Kidney (tissue), 14 donors: ENCODE measurements around the gene PLD2. TPM values are rescaled to one million over a fixed set of nuclear protein-coding genes. Genes with fewer than 3 reads are reported as not detected.

Experiments used
- DNase-seq, 5 donors: peaks; one replicate each; pipeline ENCODE4 v3.0.0-alpha.2; 2013 to 2020
- FAIRE-seq: peaks from 2 replicates; lab custom pipeline; 2012; peaks lifted over from hg19 to GRCh38; lab: Jason Lieb, UNC
- H3K27ac ChIP-seq, 2 donors: one replicate each; pipeline ENCODE4 v1.7.0; 2013; ENCODE audit warnings: low read depth in 2 of 2, low read length in 2 of 2, inconsistent platforms in 1 of 2
- H3K27me3 ChIP-seq: one replicate; pipeline ENCODE4 v1.7.1; 2013; ENCODE audit warnings: low read length, inconsistent platforms; ENCODE audit not compliant: control insufficient read depth, insufficient read depth
- H3K36me3 ChIP-seq, 3 donors: one replicate each; pipeline versions ENCODE4 v1.7.0 to v1.7.1; 2013; ENCODE audit warnings: low read length in 3 of 3, control low read depth in 1 of 3, inconsistent platforms in 1 of 3; ENCODE audit not compliant: insufficient read depth in 3 of 3, control insufficient read depth in 2 of 3
- H3K4me1 ChIP-seq, 3 donors: one replicate each; pipeline versions ENCODE4 v1.7.0 to v1.7.1; 2013; ENCODE audit warnings: low read length in 3 of 3, inconsistent platforms in 1 of 3, low read depth in 1 of 3; ENCODE audit not compliant: control insufficient read depth in 2 of 3, insufficient read depth in 2 of 3
- H3K4me3 ChIP-seq, 3 donors: one replicate each; pipeline versions ENCODE4 v1.7.0 to v1.8.1; 2013; ENCODE audit warnings: low read length in 3 of 3, control low read depth in 1 of 3, inconsistent platforms in 1 of 3
- H3K9ac ChIP-seq, 3 donors: one replicate each; pipeline versions ENCODE4 v1.7.0 to v1.7.1; 2013; ENCODE audit warnings: low read length in 3 of 3, control low read depth in 1 of 3, inconsistent platforms in 1 of 3
- H3K9me3 ChIP-seq, 3 donors: one replicate each; pipeline versions ENCODE4 v1.7.0 to v1.7.1; 2013; ENCODE audit warnings: low read length in 3 of 3, control low read depth in 1 of 3, inconsistent platforms in 1 of 3; ENCODE audit not compliant: control insufficient read depth in 2 of 3, insufficient read depth in 1 of 3
- CTCF ChIP-seq: IDR thresholded peaks from 3 replicates; pipeline ENCODE4 v1.5.1; 2012; ENCODE audit warnings: mild to moderate bottlenecking, moderate library complexity, borderline replicate concordance; ENCODE audit not compliant: insufficient read depth; ENCODE audit errors: extremely low read depth
- intact Hi-C: fragments of 100-400 bp; cut with DNase I; formaldehyde crosslinking; loops from one replicate; pipeline ENCODE4 v1.11.1; 2022
- polyA plus RNA-seq: library from polyadenylated mRNA; stranded (reverse); fragments of 350-450 nt; fragmentation: Illumina TruSeq; extraction: RNeasy Lipid Tissue Mini Kit (QIAGEN cat#74804); gene quantifications from one replicate; pipeline ENCODE4 v1.2.3, GENCODE V29; 2014; ENCODE audit warnings: low read depth, low replicate concordance; ENCODE audit not compliant: insufficient read depth
- total RNA-seq: library from RNA; stranded (reverse); fragmentation: NEBNext Ultra II Directional; extraction: Animal tissue kit (Norgen Biotek cat#: 25700); gene quantifications from one replicate; pipeline ENCODE4 v1.2.1, GENCODE V29; 2021
- donor health status: control.
- donor health status: control.
- donor health status: control.
- donor health status: control.
- donor health status: control.
- donor health status: DM: yes; HTN: yes; CAD: no.
- donor health status: Normal renal cell carcinoma (clear cell type).

The PLD2 gene
- total and polyA plus RNA-seq, 2 donors from 2014 or later = 9.2 to 45.4 TPM

- Histone ChIP-seq H3K4me3 (peak within 1 kb of the TSS; percentile 54 to 83 (median 57)), H3K9ac (peak within 1 kb of the TSS in 2 of 3 donors; percentile 73 to 80), H3K27me3 (peaks cover 17% of the 10 kb centered on the region), H3K36me3 (no peaks in the 10 kb centered on the region), H3K27ac (peak within 1 kb of the TSS; percentile 92 to 93), H3K9me3 (no peaks in the 10 kb centered on the region), H3K4me1 (peaks cover 0 to 25% (median 12%) of the 10 kb centered on the region in 3 donors)
- FAIRE-seq (no peak), DNase-seq (peak in 4 of 5 donors; percentile 39 to 68 (median 53))
- intact Hi-C loops = loop anchor here (5.0 kb wide), 1 partner anchor 93 kb away; no protein-coding TSS in a partner anchor
- TF ChIP-seq CTCF = no peak
These were observed 17.9 kb upstream of the PLD2 start, which contains the start of gene GLTPD2 for GRCh38 chr17:4788807-4789700. Gene GLTPD2 (plus strand): TSS chr17:4788964. CDS start chr17:4789012, 48 bp downstream.

- Histone ChIP-seq H3K27ac (peak overlapping the region; percentile 92 to 93), H3K9ac (peak overlapping the region in 2 of 3 donors; percentile 73 to 80), H3K4me3 (peak overlapping the region; percentile 54 to 83 (median 57)), H3K4me1 (peaks cover 0 to 25% (median 12%) of the 10 kb centered on the region in 3 donors), H3K9me3 (no peaks in the 10 kb centered on the region), H3K36me3 (no peaks in the 10 kb centered on the region), H3K27me3 (peaks cover 11% of the 10 kb centered on the region)
- DNase-seq (no peak), FAIRE-seq (no peak)
- intact Hi-C loops = loop anchor here (5.0 kb wide), 1 partner anchor 93 kb away; no protein-coding TSS in a partner anchor
- TF ChIP-seq CTCF = no peak
These were observed 17.3 kb upstream of the PLD2 start for GRCh38 chr17:4789701-4789950.

- peak overlapping the region; percentile 73 to 82 (median 80) for H3K9ac ChIP-seq
- peak; percentile 54 for TF ChIP-seq CTCF
- intact Hi-C loops = loop anchor here (5.0 kb wide), 1 partner anchor 92 kb away; no protein-coding TSS in a partner anchor
- DNase-seq (peak; percentile 86 to 95 (median 90)), FAIRE-seq (no peak)
- peaks cover 0 to 25% (median 12%) of the 10 kb centered on the region in 3 donors for H3K4me1 ChIP-seq
- peak overlapping the region; percentile 92 to 93 for H3K27ac ChIP-seq
- H3K9me3 ChIP-seq = no peaks in the 10 kb centered on the region
- no peaks in the 10 kb centered on the region for H3K36me3 ChIP-seq
- peak overlapping the region; percentile 83 to 92 (median 86) for H3K4me3 ChIP-seq
- peaks cover 8% of the 10 kb centered on the region for H3K27me3 ChIP-seq
These were observed 16.8 kb upstream of the PLD2 start for GRCh38 chr17:4789951-4790704.
